Breast epithelium (tissue), 4 donors: ENCODE results near the gene FTL. TPM values are rescaled to one million over a fixed set of nuclear protein-coding genes. Genes with fewer than 3 reads are reported as not detected.

Experiments
- DNase-seq, 2 donors: peaks; one replicate each; pipeline ENCODE4 v3.0.0-alpha.2; 2019; ENCODE audit warnings: low spot score in 2 of 2
- H3K27ac ChIP-seq, 2 donors: fragments of 200-600 bp; sonication (generic) in 1 of 2; one replicate each; pipeline ENCODE4 v1.5.1; 2016 to 2019; ENCODE audit warnings: mild to moderate bottlenecking in 1 of 2
- H3K27me3 ChIP-seq, 2 donors: fragments of 200-600 bp; sonication (generic) in 1 of 2; one replicate each; pipeline versions ENCODE4 v1.5.1 to v1.6.0; 2017 to 2019; ENCODE audit warnings: control low read depth in 1 of 2, mild to moderate bottlenecking in 1 of 2
- H3K36me3 ChIP-seq: fragments of 200-600 bp; one replicate; pipeline ENCODE4 v1.5.1; 2019
- H3K4me1 ChIP-seq, 2 donors: fragments of 200-600 bp; sonication (generic); one replicate each; pipeline ENCODE4 v1.5.1; 2016 to 2019; ENCODE audit warnings: control low read depth in 1 of 2
- H3K4me3 ChIP-seq, 3 donors: fragments of 200-600 bp; sonication (generic); 1 replicate in 2 of 3; 2 replicates in 1 of 3; pipeline ENCODE4 v1.5.1; 2016 to 2019; ENCODE audit warnings: mild to moderate bottlenecking in 3 of 3, moderate library complexity in 2 of 3
- H3K9me3 ChIP-seq, 2 donors: fragments of 200-600 bp; sonication (generic) in 1 of 2; one replicate each; pipeline ENCODE4 v1.5.1; 2016 to 2019; ENCODE audit warnings: control low read depth in 1 of 2
- CTCF ChIP-seq, 3 donors: fragments of 450-650 bp; IDR thresholded peaks; one replicate each; pipeline ENCODE4 v1.5.1; 2016 to 2017; ENCODE audit warnings: antibody characterized with exemption in 3 of 3, mild to moderate bottlenecking in 3 of 3, moderate library complexity in 3 of 3
- POLR2A ChIP-seq: fragments of 450-650 bp; IDR thresholded peaks from one replicate; pipeline ENCODE4 v1.6.1; 2016; ENCODE audit warnings: antibody characterized with exemption, mild to moderate bottlenecking, moderate library complexity
- POLR2AphosphoS5 ChIP-seq, 3 donors: sonication (generic); formaldehyde crosslinking; IDR thresholded peaks; one replicate each; pipeline ENCODE4 v1.6.1; 2017; ENCODE audit warnings: antibody characterized with exemption in 3 of 3
- intact Hi-C: fragments of 100-400 bp; cut with DNase I; formaldehyde crosslinking; loops from one replicate; pipeline ENCODE4 v1.15.1; 2023; ENCODE audit warnings: low total_unique reads
- total RNA-seq, 3 donors: library from RNA; depleted of rRNA; stranded (reverse); fragments of >200 nt; gene quantifications; one replicate each; pipeline ENCODE4 v1.1.0, GENCODE V29; 2016

The FTL gene
- total RNA-seq, 3 donors from 2014 or later = 3,861 to 12,429 (median 4,028) TPM

GRCh38 chr19:48982280-48982679, 17.2 kb downstream of the FTL start:
- H3K27ac ChIP-seq = no peak overlapping the region
- TF ChIP-seq CTCF (IDR thresholded peaks at IDR 0.05) (no peak), POLR2AphosphoS5 (IDR thresholded peaks at IDR 0.05) (no peak), POLR2A (no peak)
- H3K4me3 ChIP-seq = no peak overlapping the region
- intact Hi-C loops = no loop called here
- DNase-seq = no peak
- no peaks in the 10 kb centered on the region for H3K9me3 ChIP-seq
- H3K36me3 ChIP-seq = no peaks in the 10 kb centered on the region
- no peaks in the 10 kb centered on the region for H3K4me1 ChIP-seq
- no peaks in the 10 kb centered on the region for H3K27me3 ChIP-seq

GRCh38 chr19:48985711-48986110, 20.6 kb downstream of the FTL start:
- Histone ChIP-seq H3K27me3 (no peaks in the 10 kb centered on the region), H3K27ac (no peak overlapping the region), H3K4me1 (peaks cover 0 to 3% of the 10 kb centered on the region in 2 donors), H3K9me3 (no peaks in the 10 kb centered on the region), H3K4me3 (no peak overlapping the region), H3K36me3 (no peaks in the 10 kb centered on the region)
- no peak for DNase-seq
- intact Hi-C loops = no loop called here
- TF ChIP-seq POLR2AphosphoS5 (IDR thresholded peaks at IDR 0.05) = no peak
- TF ChIP-seq CTCF (IDR thresholded peaks at IDR 0.05) = no peak
- TF ChIP-seq POLR2A = no peak

- intact Hi-C loops = no loop called here
- TF ChIP-seq POLR2A = no peak
- TF ChIP-seq CTCF (IDR thresholded peaks at IDR 0.05) = no peak
- no peak for TF ChIP-seq POLR2AphosphoS5 (IDR thresholded peaks at IDR 0.05)
- H3K36me3 ChIP-seq = no peaks in the 10 kb centered on the region
- H3K4me3 ChIP-seq = no peak overlapping the region
- peaks cover 3 to 8% of the 10 kb centered on the region in 2 donors for H3K4me1 ChIP-seq
- no peaks in the 10 kb centered on the region for H3K27me3 ChIP-seq
- DNase-seq = no peak
- no peak overlapping the region for H3K27ac ChIP-seq
- no peaks in the 10 kb centered on the region for H3K9me3 ChIP-seq
Observed at GRCh38 chr19:48986211-48986610, 21.1 kb downstream of the FTL start.

GRCh38 chr19:48987323-48987722, 22.2 kb downstream of the FTL start:
- Histone ChIP-seq H3K27me3 (no peaks in the 10 kb centered on the region), H3K9me3 (no peaks in the 10 kb centered on the region), H3K36me3 (no peaks in the 10 kb centered on the region), H3K4me1 (peaks cover 8 to 19% of the 10 kb centered on the region in 2 donors), H3K4me3 (no peak overlapping the region), H3K27ac (no peak overlapping the region)
- TF ChIP-seq POLR2A = no peak
- TF ChIP-seq POLR2AphosphoS5 (IDR thresholded peaks at IDR 0.05) = no peak
- no peak for TF ChIP-seq CTCF (IDR thresholded peaks at IDR 0.05)
- DNase-seq = no peak
- intact Hi-C loops = no loop called here

- Histone ChIP-seq H3K4me3 (no peak overlapping the region), H3K9me3 (no peaks in the 10 kb centered on the region), H3K36me3 (no peaks in the 10 kb centered on the region), H3K27ac (no peak overlapping the region), H3K27me3 (no peaks in the 10 kb centered on the region), H3K4me1 (peaks cover 8 to 19% of the 10 kb centered on the region in 2 donors)
- DNase-seq = no peak
- intact Hi-C loops = no loop called here
- TF ChIP-seq POLR2A (no peak), POLR2AphosphoS5 (IDR thresholded peaks at IDR 0.05) (no peak), CTCF (IDR thresholded peaks at IDR 0.05) (no peak)
Observed at GRCh38 chr19:48988286-48988685, 23.2 kb downstream of the FTL start.
